Central memory CD8-positive, alpha-beta T cell (primary cell): Measurements from ENCODE around the gene ZNF718.
"Not testable (repeated sequence)": the region's sequence is repeated elsewhere in the genome, so short reads cannot be mapped to it uniquely, and the experiment has no call there.

Source experiments
- ATAC-seq: fragments of 150-1000 bp; cut with Tn5 transposase; replicated peaks from 2 replicates; pipeline ENCODE4 v1.10.0; 2022; ENCODE audit warnings: mild to moderate bottlenecking, moderate FRiP score, moderate number of reproducible peaks; ENCODE audit not compliant: poor library complexity, severe bottlenecking; ENCODE audit errors: extremely low read depth
- DNase-seq, 2 donors: peaks; one replicate each; pipeline ENCODE4 v3.0.0; 2021; ENCODE audit warnings: low spot score in 2 of 2
- H3K27ac Mint-ChIP-seq: one replicate; pipeline ENCODE4 v1.8.0; 2022; ENCODE audit warnings: low read depth, mild to moderate bottlenecking, moderate library complexity, mixed read lengths
- H3K27me3 Mint-ChIP-seq: one replicate; pipeline ENCODE4 v1.8.0; 2022; ENCODE audit warnings: mixed read lengths
- H3K36me3 Mint-ChIP-seq: one replicate; pipeline ENCODE4 v1.8.0; 2022; ENCODE audit warnings: mild to moderate bottlenecking, moderate library complexity, mixed read lengths; ENCODE audit not compliant: insufficient read depth
- H3K4me1 Mint-ChIP-seq: one replicate; pipeline ENCODE4 v1.8.0; 2022; ENCODE audit warnings: mixed read lengths
- H3K4me3 Mint-ChIP-seq: one replicate; pipeline ENCODE4 v1.8.0; 2022; ENCODE audit warnings: mild to moderate bottlenecking, moderate library complexity, mixed read lengths
- H3K9me3 Mint-ChIP-seq: one replicate; pipeline ENCODE4 v1.8.0; 2022; ENCODE audit warnings: mixed read lengths

The ZNF718 gene

DNA sequence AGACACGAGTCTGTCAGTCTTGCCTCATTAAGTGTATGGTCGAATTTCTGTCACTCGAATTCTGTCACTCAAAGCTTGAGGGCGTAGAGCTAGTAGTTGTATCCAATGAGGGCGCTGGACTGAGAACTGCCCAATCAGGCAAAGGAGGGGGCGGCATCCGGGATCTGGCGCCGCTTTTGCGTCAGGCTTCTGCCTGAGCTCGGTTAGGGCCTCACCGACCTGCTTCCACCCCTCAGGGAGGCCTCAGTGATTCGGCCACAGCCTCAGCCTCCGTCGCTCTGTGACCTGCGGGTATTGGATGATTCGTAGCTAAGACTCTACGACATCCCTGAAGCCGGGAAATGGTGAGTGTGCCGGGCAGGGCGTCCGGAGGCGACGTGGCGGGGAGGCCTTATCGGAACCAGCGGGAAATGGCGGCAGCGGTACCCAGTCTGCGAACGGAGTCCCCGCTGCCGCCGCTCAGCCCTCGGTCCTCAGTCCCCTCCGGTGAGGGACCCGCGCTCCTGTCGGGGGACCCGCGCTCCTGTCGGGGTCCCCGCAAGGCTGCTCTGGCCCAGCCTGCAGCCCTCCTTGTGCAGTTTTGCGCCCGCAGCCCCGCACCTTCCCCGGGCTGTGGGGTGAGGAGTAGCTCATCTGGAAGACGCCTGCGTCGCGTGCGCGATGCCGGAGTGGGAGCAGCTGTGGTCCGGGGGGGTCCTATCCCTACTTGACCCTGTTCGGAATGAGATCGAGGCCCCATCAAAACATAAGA, 88.3 kb downstream of the ZNF718 start:
- Mint-ChIP-seq H3K27me3 (no peaks in the 10 kb centered on the region), H3K27ac (no peak overlapping the region), H3K9me3 (peaks cover 5% of the 10 kb centered on the region), H3K4me3 (no peak overlapping the region), H3K4me1 (peaks cover 37% of the 10 kb centered on the region), H3K36me3 (no peaks in the 10 kb centered on the region)
- ATAC-seq, result no peak
- no peak for DNase-seq

DNA sequence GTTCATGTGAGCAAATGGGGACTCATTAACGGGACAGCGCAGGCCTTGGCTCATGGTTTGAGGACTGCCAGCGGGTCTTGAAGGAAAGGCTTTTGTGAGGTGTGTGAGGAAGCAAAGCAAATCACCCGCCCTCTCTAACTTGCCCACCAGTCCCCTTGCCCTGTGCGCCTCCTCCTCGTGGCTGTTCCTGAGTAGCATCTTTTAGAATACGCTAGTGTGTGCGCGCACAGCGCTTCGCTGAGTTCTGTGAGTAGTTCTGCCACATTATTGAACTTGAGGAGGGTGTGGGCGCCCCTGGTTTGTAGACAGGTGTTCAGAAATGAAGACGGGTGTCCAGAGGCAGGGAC, 88.9 kb downstream of the ZNF718 start:
- not testable (repeated sequence) for ATAC-seq, H3K36me3 Mint-ChIP-seq, H3K27ac Mint-ChIP-seq, H3K27me3 Mint-ChIP-seq, DNase-seq, H3K9me3 Mint-ChIP-seq, H3K4me3 Mint-ChIP-seq
- H3K4me1 Mint-ChIP-seq, result peaks cover 32% of the 10 kb centered on the region
